Peyer's patch (tissue), 4 donors: Measurements from ENCODE around the gene ANXA2. TPM values are rescaled to one million over a fixed set of nuclear protein-coding genes. Genes with fewer than 3 reads are reported as not detected.

Experiments
- small RNA-seq, 2 donors: library from RNA; depleted of rRNA; stranded (forward); fragments of <200 nt; gene quantifications; one replicate each; pipeline ENCODE3, GENCODE V24; 2016
- total RNA-seq, 4 donors: library from RNA; depleted of rRNA; stranded (reverse); fragments of >200 nt; gene quantifications; one replicate each; pipeline ENCODE4 v1.1.0, GENCODE V29; 2016

Gene ANXA2
- total RNA-seq, 4 donors from 2014 or later, result 564 to 802 (median 681) TPM

Small RNA genes lying within 50 kb of the gene (small RNA-seq; reads per million reads assigned to genes)
- 0 reads per million in 2 donors for gene AC087385.3

Other genes starting within 250 kb of the ANXA2 start
- gene ICE2, start 81.2 kb upstream of the ANXA2 start, total RNA-seq, result 10 to 100 TPM; 14.7 to 27.2 (median 19.6) TPM